GM12872 (cell line): ENCODE measurements around the gene RNF32.

Source experiments
- CTCF ChIP-seq: IDR thresholded peaks from 3 replicates; pipeline ENCODE4 v1.5.1; 2011; ENCODE audit warnings: low read depth, mild to moderate bottlenecking, low read length, moderate library complexity; ENCODE audit not compliant: insufficient read depth

The RNF32 gene

GRCh38 chr7:156642306-156643045, 1.9 kb downstream of the RNF32 start:
- no peak for TF ChIP-seq CTCF

- TF ChIP-seq CTCF, result no peak
These were observed 9.5 kb downstream of the RNF32 start for GRCh38 chr7:156650042-156650441.

- no peak for TF ChIP-seq CTCF
These were observed 10.9 kb downstream of the RNF32 start for GRCh38 chr7:156651474-156651873.

GRCh38 chr7:156652886-156653568, 12.5 kb downstream of the RNF32 start:
- no peak for TF ChIP-seq CTCF

GRCh38 chr7:156654511-156655234, 14.1 kb downstream of the RNF32 start:
- TF ChIP-seq CTCF, result no peak

GRCh38 chr7:156655251-156655650, 14.7 kb downstream of the RNF32 start:
- no peak for TF ChIP-seq CTCF

- no peak for TF ChIP-seq CTCF
These were observed 15.4 kb downstream of the RNF32 start for GRCh38 chr7:156655983-156656382.
